Stimulated activated CD4-positive, alpha-beta T cell treated with anti-CD3 and anti-CD28 coated beads, TNF-alpha, amount 100 ng/mL, for 48 hours (primary cell): ENCODE measurements around the gene ZNF99.
"Not testable (repeated sequence)": the region's sequence is repeated elsewhere in the genome, so short reads cannot be mapped to it uniquely, and the experiment has no call there.

ENCODE experiments used
- DNase-seq, 3 donors: peaks; one replicate each; pipeline ENCODE4 v3.0.0-alpha.2; 2020; ENCODE audit warnings: low read depth in 3 of 3

ZNF99 gene

DNA sequence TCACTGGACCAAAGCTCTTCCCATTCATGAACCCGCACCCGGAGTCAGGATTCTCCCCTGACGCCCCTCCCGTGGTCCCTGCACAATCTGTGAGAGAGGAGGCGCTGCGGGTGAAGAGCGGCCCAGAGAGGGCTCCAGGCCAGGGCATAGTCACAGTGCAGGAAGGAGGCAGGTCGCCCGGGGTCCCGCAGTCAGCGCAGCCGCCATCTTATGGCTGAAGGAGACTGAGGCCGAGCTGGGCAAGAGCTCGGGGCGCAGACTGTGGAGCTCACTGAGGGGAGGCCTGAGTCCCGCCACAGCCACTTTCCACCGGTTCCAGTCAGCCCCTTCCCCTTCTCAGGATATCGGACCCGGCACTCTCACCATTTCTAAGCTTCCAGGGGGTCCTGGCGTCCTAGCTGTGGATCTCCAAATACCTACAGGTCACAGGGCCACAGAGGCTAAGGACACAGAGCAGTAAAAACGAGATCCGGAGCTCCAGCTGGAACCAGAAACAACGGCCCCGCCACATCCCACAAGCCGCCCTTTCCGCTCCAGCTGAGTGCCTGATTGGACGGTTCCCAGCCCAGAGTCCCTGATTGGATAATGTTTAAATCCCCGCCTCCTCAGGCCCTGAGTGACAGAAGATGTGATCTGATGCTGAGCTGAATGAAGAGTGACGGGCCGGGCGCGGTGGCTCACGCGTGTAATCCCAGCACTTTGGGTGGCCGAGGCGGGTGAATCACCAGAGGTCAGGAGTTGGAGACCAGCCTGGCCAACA is at the start of gene ZNF99:
Gene ZNF99, minus strand, starts transcription at position 501 of the 760 bp plus-strand sequence. Its CDS starts 135 bp downstream, at position 366.
- DNase-seq, result no peak

DNA sequence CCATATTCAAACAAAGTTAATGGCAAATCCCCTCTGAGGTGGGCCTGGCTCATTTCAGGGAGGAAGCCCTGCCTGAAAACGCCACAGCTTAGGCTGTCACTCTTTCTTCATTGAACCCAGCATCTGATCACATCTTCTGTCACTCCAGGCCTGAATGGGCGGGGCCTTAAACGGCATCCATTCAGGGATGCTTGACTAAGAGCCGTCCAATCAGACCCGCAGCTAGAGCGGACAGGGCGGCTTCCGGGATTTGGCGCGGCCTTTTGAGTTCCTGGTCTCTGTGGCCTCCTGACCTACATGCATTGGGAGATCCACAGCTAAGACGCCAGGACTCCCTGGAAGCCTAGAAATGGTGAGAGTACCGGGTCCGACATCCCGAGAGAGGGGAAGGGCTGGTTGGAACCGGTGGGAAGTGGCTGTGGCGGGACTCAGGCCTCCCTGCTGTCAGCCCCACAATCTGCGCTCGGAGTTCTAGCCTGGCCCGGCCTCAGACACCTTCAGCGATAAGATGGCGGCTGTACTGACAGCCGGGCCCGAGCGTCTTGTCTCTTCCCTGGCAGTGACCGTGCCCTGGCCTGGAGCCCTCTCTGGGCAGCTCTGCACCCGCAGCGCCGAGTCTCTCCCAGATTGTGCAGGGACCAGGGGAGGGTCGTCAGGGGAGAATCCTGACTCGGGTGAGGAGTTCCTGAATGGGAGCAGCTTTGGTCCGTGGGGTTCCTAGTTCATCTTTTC is 48.2 kb upstream of the ZNF99 start, which contains the start of gene ZNF723:
Gene ZNF723, plus strand, starts transcription at position 261 of the 732 bp plus-strand sequence. Its CDS starts 89 bp downstream, at position 350.
- no peak for DNase-seq

DNA sequence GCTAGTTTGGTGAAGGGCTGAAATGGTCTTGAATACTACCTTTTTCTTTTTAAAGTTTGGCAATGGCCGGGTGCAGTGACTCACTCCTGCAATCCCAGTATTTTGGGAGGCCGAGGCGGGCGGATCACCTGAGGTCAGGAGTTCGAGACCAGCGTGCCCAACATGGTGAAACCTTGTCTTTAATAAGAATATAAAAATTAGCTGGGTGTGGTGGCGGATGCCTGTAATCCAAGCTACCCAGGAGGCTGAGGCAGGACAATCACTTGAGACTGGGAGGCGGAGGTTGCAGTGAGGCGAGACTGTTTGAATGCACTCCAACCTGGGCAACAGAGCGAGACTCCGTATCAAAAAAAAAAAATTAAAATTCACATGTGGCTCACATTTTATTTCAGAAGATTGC is 47.3 kb upstream of the ZNF99 start:
- DNase-seq, result no peak

DNA sequence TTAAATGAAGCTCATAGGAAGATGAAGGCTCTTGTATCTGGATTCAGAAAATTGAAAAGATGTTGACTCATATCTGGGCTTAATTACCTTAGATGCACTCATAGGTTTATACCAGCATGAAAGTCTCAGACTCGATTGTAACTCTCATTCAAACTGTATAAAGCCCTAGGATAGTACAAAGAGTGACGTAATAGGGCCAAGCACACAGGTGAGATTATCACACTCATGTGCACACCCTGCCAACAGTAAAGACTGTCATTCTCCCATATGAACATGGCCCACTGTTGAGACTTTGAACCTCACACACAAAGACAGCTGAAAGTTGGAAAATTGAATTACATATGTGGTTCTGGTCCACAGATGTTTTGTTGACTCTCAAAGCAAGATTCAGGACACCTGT is 30.2 kb upstream of the ZNF99 start:
- no peak for DNase-seq

DNA sequence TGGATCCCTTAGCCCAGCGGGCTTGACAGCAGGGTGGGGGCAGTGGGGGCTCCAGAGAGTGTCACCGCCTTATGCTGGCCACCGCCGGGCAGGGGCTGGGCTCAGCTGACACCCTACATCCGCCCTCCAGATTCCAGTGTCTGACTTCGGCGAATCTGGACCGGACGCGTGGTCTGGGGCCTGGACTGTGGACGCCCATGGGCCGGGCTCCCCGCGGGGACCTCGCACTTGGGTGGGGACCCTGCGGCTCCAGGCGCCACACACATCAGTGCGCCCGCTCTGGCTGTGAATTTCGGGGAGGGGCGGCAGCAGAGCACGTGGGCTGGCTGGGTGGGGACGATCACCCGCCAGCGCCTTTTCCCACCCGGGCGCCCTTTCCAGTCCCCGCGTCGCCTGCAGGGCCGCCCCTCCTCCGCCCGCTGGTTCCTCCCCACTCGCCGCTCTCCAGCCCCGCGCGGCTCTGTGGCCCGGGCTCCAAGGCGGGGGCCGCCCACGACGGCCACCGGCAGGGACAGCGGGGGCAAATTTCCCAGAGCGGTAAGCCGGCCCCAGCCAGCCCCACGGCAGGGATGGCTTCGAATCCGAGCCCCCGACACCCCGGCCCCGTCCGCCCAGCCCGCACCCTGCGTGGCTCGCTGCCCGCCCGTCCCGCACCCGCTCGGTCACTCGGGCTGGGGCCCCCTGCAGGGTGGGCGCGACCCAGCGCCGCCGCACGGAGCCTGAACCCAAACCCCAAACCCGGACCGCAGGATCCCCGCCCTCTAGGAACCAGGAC is 23.3 kb upstream of the ZNF99 start:
- DNase-seq, result no peak

DNA sequence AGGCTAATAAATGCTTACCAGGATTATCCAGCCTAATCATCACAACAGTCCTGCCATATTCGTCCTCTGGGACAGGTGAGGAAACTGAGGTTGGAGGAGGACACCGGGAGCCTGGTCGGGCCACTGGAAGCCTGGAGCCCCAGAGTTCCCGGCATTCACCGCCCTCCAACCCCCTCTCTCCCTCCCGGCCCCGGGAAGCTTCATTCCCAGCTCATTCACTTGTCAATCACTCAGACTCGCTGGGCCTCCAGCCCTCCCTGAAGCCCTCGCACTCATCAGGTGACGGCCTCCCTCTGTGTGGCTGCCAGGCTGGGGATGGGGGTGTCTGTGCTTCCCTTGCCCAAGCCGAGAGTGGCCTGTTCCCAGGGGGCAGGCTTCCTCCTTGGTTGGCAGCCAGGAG is 22.5 kb upstream of the ZNF99 start:
- no peak for DNase-seq

DNA sequence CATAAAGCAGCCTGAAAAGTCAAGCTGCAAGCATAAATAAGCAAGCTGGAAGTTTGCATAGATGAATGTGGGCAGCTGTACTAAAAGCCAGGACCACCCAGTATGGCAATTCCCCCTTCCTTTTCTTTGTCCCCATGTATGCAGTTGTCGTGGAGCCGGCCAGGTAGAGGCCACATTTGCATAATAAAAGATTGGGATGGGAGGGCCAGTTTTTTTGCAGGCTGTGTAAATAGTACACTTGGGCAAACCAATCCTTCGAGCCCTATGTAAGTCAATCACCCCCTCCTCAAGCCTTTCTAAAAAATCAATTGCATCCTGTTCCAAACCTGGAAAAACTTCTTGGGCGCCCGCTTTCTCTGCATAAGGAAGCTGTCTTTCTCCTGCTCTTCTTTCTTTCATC is 13.1 kb upstream of the ZNF99 start:
- no peak for DNase-seq

DNA sequence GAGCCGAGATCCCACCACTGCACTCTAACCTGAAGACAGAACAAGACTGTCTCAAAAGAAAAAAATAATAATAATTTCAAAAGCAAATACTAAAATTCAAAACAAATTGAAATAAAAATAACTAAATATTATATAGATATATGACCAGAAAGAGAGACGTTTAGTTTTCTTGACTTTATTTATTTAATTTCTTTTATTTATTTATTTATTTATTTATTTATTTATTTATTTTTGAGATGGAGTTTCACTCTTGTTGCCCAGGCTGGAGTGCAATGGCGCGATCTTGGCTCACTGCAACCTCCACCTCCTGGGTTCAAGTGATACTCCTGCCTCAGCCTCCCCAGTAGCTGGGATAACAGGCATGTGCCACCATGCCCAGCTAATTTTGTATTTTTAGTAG is 8.9 kb upstream of the ZNF99 start:
- DNase-seq, result not testable (repeated sequence)

DNA sequence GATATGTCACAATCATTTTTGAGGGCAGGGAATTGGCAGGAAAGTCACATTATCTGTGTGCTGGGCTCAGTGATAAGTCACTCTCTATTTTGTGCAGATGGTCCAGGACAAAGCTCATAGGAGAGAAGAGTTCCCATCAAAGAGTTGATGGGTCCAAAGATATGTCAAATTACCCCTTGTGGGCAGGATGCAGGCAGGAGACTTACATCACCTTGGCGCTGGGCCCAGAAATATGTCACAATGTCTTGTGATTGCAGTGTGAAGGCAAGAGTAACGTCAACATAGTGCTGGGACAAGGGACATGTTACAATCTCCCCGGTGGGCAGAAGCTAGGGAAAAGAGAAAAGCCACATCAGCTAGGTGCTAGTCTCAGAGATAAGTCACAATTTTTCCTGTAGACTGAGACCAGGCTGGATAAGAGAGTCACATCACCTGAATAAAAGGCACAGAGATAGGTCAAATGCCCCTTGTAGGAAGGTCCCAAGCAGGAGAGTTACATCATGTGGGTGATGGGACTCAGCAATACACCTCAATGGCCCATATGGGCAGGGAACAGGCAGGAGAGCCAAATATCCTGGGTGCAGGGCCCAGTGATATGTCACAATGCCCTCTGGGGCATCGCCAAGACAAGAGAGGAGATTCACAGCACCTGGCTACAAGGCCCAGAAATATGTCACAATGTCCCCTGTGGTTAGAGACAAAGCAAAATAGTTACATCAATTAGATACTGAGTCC is 47.9 kb downstream of the ZNF99 start:
- DNase-seq, result no peak

DNA sequence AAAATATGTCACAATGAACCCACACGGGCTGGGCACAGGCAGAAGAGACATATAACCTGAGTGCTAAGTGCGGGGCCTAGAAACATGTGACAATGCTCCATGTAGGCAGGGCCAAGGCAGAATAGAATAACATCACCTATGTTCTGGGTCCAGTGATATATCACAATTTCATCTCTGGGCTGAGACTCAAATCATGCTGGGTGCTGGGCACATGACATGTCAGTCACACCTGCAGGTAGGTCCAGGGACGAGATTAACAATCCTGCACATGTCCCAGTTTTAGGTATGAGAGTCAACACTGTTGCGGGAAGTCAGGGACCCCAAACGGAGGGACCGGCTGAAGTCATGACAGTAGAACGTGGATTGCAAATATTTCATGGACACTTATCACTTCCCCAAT is 50.3 kb downstream of the ZNF99 start:
- no peak for DNase-seq

DNA sequence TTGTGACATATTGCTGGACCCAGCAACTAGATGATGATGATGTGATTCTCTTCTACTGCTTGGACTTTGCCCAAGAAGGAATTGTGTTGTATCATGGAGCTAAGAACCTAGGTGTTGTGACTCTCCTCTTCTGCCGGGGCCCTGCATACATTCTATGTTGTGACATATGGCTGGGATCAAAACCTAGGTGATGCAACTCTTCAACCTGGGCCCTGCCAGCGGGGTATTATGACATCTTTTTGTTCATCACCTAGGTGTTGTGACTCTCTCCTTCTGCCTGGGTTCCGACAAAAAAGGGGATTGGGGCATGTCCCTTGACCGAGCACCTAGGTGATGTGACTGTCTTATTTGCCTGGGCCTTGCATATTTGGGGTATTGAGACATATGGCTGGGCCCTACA is 55.7 kb downstream of the ZNF99 start:
- not testable (repeated sequence) for DNase-seq

DNA sequence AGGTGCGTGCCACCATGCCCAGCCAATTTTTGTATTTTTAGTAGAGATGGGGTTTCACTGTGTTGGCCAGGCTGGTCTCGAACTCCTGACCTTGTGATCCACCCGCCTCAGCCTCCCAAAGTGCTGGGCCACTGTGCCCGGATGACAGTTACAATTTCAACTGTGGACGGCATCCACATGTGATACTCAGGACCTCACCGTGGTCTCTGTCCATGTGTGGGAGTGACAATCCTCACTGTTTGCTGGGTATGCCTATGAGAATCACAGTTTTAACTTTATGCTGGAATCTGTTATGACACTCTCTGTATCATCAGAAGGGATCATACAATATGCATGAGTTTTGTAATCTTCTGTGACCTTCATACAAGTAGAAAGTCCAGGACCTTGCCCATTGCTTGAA is 62.4 kb downstream of the ZNF99 start:
- not testable (repeated sequence) for DNase-seq

DNA sequence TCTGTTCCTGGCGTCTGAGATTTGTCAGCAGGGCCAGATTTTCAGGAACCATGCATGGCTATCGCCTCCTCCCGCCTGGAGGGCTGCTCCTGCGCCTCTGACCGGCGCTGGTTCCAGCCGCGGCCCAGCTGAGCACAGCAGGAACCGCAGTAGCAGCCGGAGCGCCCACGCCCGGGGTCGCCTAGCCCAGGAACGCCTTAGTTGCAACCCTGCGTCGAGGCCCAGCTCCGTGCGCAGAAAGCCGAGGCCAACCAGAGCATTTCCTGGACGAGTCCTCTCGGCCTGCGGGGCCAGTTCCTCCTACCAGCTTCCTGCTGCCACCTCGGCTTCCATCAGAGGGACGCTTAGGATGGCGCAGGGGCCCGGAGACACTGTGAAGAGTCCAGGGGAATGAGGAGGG is 75.0 kb downstream of the ZNF99 start:
- no peak for DNase-seq

DNA sequence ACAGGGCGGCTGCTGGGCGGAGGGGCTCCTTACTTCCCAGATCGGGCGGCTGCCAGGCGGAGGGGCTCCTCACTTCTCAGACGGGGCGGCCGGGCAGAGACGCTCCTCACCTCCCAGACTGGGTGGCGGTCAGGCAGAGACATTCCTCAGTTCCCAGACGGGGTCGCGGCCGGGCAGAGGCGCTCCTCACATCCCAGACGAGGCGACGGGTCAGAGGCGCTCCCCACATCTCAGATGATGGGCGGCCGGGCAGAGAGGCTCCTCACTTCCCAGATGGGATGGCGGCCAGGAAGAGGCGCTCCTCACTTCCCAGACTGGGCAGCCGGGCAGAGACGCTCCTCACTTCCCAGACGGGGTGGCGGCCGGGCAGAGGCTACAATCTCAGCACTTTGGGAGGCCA is 80.9 kb downstream of the ZNF99 start:
- not testable (repeated sequence) for DNase-seq

DNA sequence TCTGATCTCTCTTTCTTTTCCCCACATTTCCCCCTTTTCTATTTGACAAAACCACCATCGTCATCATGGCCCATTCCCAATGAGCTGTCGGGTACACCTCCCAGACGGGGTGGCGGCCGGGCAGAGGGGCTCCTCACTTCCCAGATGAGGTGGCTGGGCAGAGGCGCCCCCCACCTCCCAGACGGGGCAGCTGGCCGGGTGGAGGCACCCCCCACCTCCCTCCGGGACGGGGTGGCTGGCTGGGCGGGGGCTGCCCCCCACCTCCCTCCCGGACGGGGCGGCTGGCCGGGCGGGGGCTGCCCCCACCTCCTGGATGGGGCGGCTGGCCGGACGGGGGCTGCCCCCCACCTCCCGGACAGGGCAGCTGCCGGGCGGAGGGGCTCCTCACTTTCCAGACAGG is 81.3 kb downstream of the ZNF99 start:
- DNase-seq, result not testable (repeated sequence)
